Keratinocyte (primary cell): ENCODE results near the gene PLXNA2. TPM values are rescaled to one million over a fixed set of nuclear protein-coding genes. Genes with fewer than 3 reads are reported as not detected.
A peak's percentile ranks its signal among the peaks of the same experiment; 100 is the strongest.

ENCODE experiments used
- DNase-seq: peaks from one replicate; pipeline ENCODE4 v3.0.0-alpha.2; 2011; ENCODE audit warnings: low read depth, missing footprints, low spot score
- FAIRE-seq: peaks from 2 replicates; lab custom pipeline; 2011; peaks lifted over from hg19 to GRCh38; lab: Jason Lieb, UNC
- H2AFZ ChIP-seq: 2 replicates; pipeline ENCODE4 v1.6.0; 2012; ENCODE audit warnings: low read length, control low read depth, inconsistent platforms; ENCODE audit not compliant: control insufficient read depth
- H3K27ac ChIP-seq: 2 replicates; pipeline ENCODE4 v1.5.1; 2011; ENCODE audit warnings: low read length; ENCODE audit not compliant: control insufficient read depth, insufficient read depth
- H3K27me3 ChIP-seq: 3 replicates; pipeline ENCODE4 v1.6.0; 2011; ENCODE audit warnings: low read length; ENCODE audit not compliant: control insufficient read depth, insufficient read depth; ENCODE audit errors: extremely low read depth
- H3K36me3 ChIP-seq, 2 experiments: 2 replicates in 1 of 2; 3 replicates in 1 of 2; pipeline ENCODE4 v1.5.1; 2011; ENCODE audit warnings: low read length in 2 of 2, mild to moderate bottlenecking in 1 of 2; ENCODE audit not compliant: control insufficient read depth in 2 of 2, insufficient read depth in 2 of 2; ENCODE audit errors: extremely low read depth in 1 of 2
- H3K4me1 ChIP-seq: 3 replicates; pipeline ENCODE4 v1.5.1; 2011; ENCODE audit warnings: low read length; ENCODE audit not compliant: control insufficient read depth, insufficient read depth; ENCODE audit errors: extremely low read depth
- H3K4me2 ChIP-seq: 3 replicates; pipeline ENCODE4 v1.6.0; 2011; ENCODE audit warnings: low read depth, low read length; ENCODE audit not compliant: control insufficient read depth, insufficient read depth; ENCODE audit errors: extremely low read depth
- H3K4me3 ChIP-seq, 3 experiments: fragments of 200-600 bp in 1 of 3; sonication (generic) in 1 of 3; 2 replicates in 2 of 3; 3 replicates in 1 of 3; pipeline ENCODE4 v1.5.1; 2011 to 2016; ENCODE audit warnings: low read length in 3 of 3, mild to moderate bottlenecking in 3 of 3, control low read depth in 2 of 3, inconsistent platforms in 1 of 3, low read depth in 1 of 3, mixed read lengths in 1 of 3, mixed run types in 1 of 3, moderate library complexity in 1 of 3; ENCODE audit not compliant: control insufficient read depth in 2 of 3, insufficient read depth in 2 of 3; ENCODE audit errors: extremely low read depth in 1 of 3
- H3K79me2 ChIP-seq: 2 replicates; pipeline ENCODE4 v1.6.0; 2012; ENCODE audit warnings: low read length; ENCODE audit not compliant: control insufficient read depth, insufficient read depth
- H3K9ac ChIP-seq: 3 replicates; pipeline ENCODE4 v1.6.0; 2011; ENCODE audit warnings: low read length; ENCODE audit not compliant: control insufficient read depth, insufficient read depth; ENCODE audit errors: extremely low read depth
- H3K9me1 ChIP-seq: 3 replicates; pipeline ENCODE4 v1.6.0; 2011; ENCODE audit warnings: low read length; ENCODE audit not compliant: control insufficient read depth, insufficient read depth; ENCODE audit errors: extremely low read depth
- H3K9me3 ChIP-seq: 2 replicates; pipeline ENCODE4 v1.5.1; 2012; ENCODE audit warnings: low read depth, low read length; ENCODE audit not compliant: control insufficient read depth
- H4K20me1 ChIP-seq: 3 replicates; pipeline ENCODE4 v1.6.0; 2011; ENCODE audit warnings: low read length; ENCODE audit not compliant: control insufficient read depth, insufficient read depth; ENCODE audit errors: extremely low read depth
- CTCF ChIP-seq, 3 experiments: IDR thresholded peaks in 1 of 3; conservative IDR thresholded peaks in 1 of 3; optimal IDR thresholded peaks in 1 of 3; 2 replicates in 2 of 3; 3 replicates in 1 of 3; pipeline versions ENCODE3 to v1.5.1; 2011; ENCODE audit warnings: low read length in 3 of 3, mild to moderate bottlenecking in 3 of 3, moderate library complexity in 2 of 3, control low read depth in 1 of 3, inconsistent platforms in 1 of 3; ENCODE audit not compliant: insufficient read depth in 2 of 3; ENCODE audit errors: extremely low read depth in 1 of 3
- EZH2 ChIP-seq: IDR thresholded peaks from one replicate; pipeline ENCODE4 v1.6.1; 2012; ENCODE audit warnings: inconsistent platforms, mild to moderate bottlenecking, low read length, moderate library complexity
- dilution Hi-C: fragments of 300-500 bp; cut with MboI; formaldehyde crosslinking; loops from one replicate; pipeline ENCODE4 v1.7.0; 2020; ENCODE audit warnings: low sequenced_read_pairs; ENCODE audit not compliant: extremely low pct_ligation_motif_present
- polyA plus RNA-seq, 5 experiments: library from polyadenylated mRNA; depleted of rRNA in 3 of 5; stranded (reverse) in 3 of 5; stranded (forward) in 1 of 5; unstranded in 1 of 5; fragments of >200 nt; gene quantifications; 1 replicate in 1 of 5; 2 replicates in 3 of 5; 3 replicates in 1 of 5; pipeline versions ENCODE4 v1.2.1 to v1.2.3, GENCODE V29; 2011 to 2012; ENCODE audit warnings: missing spikeins in 2 of 5, low read depth in 1 of 5, low replicate concordance in 1 of 5

Gene PLXNA2
- polyA plus RNA-seq, 1 donor (not counting 4 experiments of a cell fraction or from before 2014, with no cell fraction given) = 6.7 TPM

GRCh38 chr1:208088319-208088718 lies 155.9 kb downstream of the PLXNA2 start:
- TF ChIP-seq EZH2 (no peak), CTCF (optimal IDR thresholded peaks at IDR 0.05 in 1 of 3, IDR thresholded peaks at IDR 0.05 in 1 of 3, conservative IDR thresholded peaks at IDR 0.05 in 1 of 3; ENCODE audit: extremely low read depth in 1 of 3, insufficient read depth in 2 of 3, low read length in 3 of 3) (no peak)
- FAIRE-seq = no peak
- H3K9me3 ChIP-seq = no peaks in the 10 kb centered on the region
- dilution Hi-C loops = no loop called here
- peaks cover 2% of the 10 kb centered on the region for H3K9me1 ChIP-seq
- no peak for DNase-seq
- H4K20me1 ChIP-seq = no peaks in the 10 kb centered on the region
- H3K36me3 ChIP-seq = peaks cover 23 to 30% of the 10 kb centered on the region in 2 experiments
- no peaks in the 10 kb centered on the region for H3K27me3 ChIP-seq
- H3K79me2 ChIP-seq = no peaks in the 10 kb centered on the region
- H2AFZ ChIP-seq = no peak overlapping the region
- no peak overlapping the region for H3K4me3 ChIP-seq
- H3K9ac ChIP-seq = no peak overlapping the region
- H3K4me2 ChIP-seq = no peak overlapping the region
- H3K27ac ChIP-seq = no peak overlapping the region
- peaks cover 16% of the 10 kb centered on the region for H3K4me1 ChIP-seq

GRCh38 chr1:208085655-208086515 lies 158.3 kb downstream of the PLXNA2 start:
- Histone ChIP-seq H3K4me3 (peak overlapping the region in 2 of 3 experiments; percentile 41 to 43), H3K4me1 (peaks cover 16% of the 10 kb centered on the region), H3K79me2 (no peaks in the 10 kb centered on the region), H4K20me1 (no peaks in the 10 kb centered on the region), H2AFZ (peak overlapping the region; percentile 83), H3K27ac (peak overlapping the region; percentile 75), H3K4me2 (peak overlapping the region; percentile 87), H3K9me3 (no peaks in the 10 kb centered on the region), H3K27me3 (no peaks in the 10 kb centered on the region), H3K36me3 (peaks cover 18 to 31% of the 10 kb centered on the region in 2 experiments), H3K9ac (peak overlapping the region; percentile 62), H3K9me1 (peaks cover 2% of the 10 kb centered on the region)
- dilution Hi-C loops = no loop called here
- DNase-seq = peak; percentile 35
- peak; percentile 86 for FAIRE-seq
- no peak for TF ChIP-seq CTCF (optimal IDR thresholded peaks at IDR 0.05 in 1 of 3, IDR thresholded peaks at IDR 0.05 in 1 of 3, conservative IDR thresholded peaks at IDR 0.05 in 1 of 3; ENCODE audit: extremely low read depth in 1 of 3, insufficient read depth in 2 of 3, low read length in 3 of 3)
- TF ChIP-seq EZH2 = no peak
